Measurements from ENCODE around the gene GPR18.

DNA sequence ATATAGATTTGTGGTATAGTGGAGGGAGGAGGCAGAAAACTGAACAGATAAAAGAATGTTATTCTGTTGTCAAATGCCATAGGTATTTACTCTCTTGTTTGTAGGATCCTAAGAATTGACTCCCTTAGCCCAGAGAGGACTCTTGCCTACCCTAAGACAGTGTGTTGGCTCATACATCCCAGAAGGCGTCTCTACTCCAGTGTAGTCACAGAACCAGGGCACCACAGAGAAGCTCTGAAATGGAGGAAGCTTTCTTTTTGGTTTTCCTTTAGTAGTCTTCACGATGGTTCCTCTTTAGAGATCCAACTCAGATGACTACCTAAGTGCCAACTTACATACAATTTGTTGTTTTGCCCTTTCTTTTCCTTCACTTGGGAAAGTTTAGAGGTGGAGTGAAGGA is 35.0 kb upstream of the GPR18 start:
- TF ChIP-seq EZH2 (IDR thresholded peaks at IDR 0.05; ENCODE audit: low read length, missing control alignments) = no peak
- TF ChIP-seq, protein P1, sequence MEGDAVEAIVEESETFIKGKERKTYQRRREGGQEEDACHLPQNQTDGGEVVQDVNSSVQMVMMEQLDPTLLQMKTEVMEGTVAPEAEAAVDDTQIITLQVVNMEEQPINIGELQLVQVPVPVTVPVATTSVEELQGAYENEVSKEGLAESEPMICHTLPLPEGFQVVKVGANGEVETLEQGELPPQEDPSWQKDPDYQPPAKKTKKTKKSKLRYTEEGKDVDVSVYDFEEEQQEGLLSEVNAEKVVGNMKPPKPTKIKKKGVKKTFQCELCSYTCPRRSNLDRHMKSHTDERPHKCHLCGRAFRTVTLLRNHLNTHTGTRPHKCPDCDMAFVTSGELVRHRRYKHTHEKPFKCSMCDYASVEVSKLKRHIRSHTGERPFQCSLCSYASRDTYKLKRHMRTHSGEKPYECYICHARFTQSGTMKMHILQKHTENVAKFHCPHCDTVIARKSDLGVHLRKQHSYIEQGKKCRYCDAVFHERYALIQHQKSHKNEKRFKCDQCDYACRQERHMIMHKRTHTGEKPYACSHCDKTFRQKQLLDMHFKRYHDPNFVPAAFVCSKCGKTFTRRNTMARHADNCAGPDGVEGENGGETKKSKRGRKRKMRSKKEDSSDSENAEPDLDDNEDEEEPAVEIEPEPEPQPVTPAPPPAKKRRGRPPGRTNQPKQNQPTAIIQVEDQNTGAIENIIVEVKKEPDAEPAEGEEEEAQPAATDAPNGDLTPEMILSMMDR (conservative IDR thresholded peaks at IDR 0.05 in 1 of 2, IDR thresholded peaks at IDR 0.05 in 1 of 2; ENCODE audit: low read depth in 1 of 2, low read length in 2 of 2) = no peak

Measured in fibroblast of lung (primary cell).